DMS53 (cell line): ENCODE measurements around the gene KCND2.

ENCODE experiments used
- DNase-seq: peaks from one replicate; lab custom pipeline; 2025; lab: John Stamatoyannopoulos, UW

The KCND2 gene

DNA sequence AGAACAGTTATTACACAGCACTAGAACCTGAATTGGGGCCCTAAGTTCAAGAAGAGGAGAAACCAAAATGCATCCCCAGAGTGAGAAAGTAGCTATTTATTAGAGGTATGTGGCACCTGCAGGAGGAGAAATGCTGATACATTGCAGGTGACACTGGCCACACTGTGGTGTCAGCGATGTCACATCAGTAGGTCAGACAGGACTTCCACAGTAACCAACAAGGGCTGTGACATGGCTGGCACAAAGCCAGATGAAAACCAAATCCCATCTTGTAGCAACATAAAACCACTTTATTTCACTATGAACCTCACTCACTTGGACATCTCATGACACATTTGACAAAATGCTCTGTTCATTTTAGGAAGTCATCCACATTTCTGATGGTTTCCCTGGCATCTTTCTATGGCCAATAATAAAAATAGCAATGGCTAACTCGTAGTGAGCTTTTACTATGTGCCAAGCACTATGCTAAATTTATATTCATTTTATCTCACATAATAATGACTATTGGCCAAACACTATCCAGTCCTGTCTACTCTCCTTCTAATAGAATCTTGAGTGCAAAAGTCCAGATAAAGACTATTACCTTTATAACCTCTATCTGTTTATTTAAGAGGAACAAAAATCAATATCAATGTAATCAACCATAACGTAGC is 430.7 kb downstream of the KCND2 start:
- peak; percentile 10 for DNase-seq

DNA sequence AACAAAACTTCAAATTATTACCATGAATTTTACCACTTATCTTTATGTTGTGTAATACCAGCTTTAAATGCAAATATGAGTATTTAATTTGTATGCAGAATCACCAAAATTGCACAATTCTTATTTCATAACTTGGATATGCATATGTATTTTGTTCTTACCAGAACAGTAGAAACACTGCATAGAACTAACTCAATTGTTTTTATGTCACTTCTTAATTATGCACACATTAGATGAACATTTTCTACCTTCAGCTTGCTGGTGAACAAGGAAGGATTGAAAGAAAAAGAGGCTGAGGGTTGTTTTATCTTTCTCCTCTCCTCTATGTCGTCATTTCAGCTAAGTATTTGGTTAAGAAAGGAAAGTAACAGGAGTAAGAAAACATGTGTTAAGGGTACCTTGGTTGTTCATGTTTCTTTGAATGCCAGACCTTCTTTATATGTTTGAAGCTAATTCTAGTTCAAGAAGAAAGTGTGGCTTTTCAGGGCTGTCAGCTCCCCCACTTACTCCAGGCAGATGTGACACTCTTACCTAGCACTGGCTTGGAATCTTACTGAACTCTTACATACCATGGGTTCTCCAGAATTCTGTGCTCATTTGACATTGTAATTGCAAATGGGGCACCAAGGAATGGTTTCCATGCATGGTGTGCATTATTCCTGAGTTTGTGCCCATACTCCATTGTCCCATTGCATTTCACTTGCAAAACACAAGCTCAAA is 436.4 kb downstream of the KCND2 start:
- no peak for DNase-seq

DNA sequence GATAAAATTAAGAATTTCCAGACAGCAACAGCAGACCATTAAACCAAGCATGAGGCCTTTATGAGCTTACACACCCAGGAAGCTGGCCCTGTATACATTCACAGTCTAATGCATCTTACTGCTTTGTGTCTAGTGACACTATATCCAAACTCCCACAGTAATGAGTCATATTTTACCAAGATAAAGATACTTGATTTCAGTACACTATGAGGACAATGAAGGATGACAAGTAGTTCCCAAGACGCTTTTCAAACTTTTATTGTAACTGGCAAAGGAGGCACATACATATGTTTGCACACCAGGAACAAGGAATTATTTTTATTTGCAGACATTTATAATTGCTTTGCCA is 437.0 kb downstream of the KCND2 start:
- no peak for DNase-seq

DNA sequence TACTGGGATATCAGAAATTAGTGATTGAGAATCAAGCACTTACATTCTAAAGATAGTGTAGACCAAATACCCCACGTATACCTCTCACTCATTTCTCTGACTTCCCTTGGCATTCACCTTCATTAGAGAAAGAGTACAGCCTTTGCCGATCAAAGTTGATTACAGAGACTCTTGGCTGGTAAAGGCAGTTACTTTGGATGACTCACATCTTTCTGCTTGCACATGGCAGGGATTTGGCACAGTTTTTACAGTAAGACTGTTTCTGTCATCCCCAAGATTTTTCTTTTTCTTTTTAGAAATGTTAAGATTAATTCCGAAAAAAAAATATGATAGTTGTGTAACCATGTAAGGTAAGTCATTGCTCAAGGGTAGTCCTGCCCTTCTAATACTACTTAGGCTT is 442.0 kb downstream of the KCND2 start:
- DNase-seq, result no peak

DNA sequence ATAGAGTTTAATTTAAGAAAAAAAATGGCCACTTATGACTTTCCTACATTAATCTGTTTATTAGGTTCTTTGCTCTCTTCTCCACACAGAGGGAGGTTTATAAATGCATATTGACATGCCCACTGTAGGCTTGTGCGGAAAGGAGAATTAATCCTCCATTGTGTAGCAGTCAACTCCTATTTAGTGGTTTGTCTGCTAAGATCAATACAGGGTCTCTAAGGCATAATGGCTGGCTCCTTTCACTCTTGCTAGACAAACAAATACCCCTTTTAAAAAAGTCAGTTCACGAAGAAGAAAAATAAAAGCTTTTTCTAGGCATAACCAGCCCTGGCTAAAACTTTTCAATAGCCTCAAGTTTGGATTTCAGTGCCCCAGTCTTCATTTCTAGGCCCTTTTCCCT is 443.3 kb downstream of the KCND2 start:
- DNase-seq, result no peak

DNA sequence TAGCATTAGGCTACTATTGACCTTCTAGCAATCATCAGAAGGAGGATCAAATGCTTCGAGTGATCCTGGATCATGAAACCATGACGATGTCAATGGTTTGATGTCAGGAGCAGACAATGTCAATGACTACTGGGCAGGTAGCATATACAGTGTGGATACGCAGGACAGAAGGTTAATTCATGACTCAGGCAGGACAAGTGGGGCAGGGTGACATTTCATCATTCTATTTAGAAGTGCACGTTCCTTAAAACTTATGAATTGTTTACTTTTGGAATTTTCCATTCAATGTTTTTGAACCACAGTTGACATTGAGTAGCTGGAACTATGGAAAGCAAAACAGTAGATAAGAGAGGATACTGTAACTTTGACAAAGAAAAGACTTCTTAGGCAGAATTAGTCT is 444.2 kb downstream of the KCND2 start:
- peak; percentile 55 for DNase-seq

DNA sequence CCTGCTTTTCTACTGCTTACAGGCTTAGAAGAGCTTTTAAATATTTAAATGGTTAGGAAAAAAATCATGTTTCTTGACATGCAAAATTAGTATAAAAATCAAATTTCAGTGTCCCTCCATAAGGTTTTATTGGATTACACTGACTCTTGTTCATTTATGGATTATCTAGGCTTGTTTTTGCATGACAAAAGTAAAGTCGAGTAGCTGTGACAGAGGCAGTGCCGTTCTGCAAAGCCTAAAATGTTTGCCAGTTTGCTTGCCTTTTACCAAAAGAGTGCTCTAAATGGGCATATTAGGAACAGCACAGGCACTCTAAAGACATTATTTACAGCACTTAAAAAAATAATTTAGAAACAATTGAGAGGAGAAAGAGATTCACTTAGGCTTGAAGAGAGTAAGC is 445.4 kb downstream of the KCND2 start:
- no peak for DNase-seq

DNA sequence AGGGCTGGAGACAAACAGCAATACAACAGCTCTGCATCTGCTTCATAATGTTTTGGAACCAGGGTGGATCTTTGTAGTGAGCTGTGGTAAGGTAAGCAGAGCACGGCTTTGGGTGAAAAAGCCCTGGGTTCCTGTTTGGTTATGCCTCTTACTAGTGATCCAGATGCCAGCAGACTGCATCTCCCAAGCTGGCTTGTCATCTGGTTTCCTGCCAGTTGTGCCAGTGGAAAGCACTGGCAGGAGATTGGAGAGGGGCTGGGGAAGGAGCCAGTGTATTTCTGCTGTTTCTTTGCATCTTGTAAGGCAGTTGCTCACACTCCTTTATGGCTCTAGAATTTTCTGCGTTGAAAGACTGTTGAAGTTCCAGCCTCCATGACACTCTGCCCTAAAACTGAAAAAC is 447.3 kb downstream of the KCND2 start:
- no peak for DNase-seq

DNA sequence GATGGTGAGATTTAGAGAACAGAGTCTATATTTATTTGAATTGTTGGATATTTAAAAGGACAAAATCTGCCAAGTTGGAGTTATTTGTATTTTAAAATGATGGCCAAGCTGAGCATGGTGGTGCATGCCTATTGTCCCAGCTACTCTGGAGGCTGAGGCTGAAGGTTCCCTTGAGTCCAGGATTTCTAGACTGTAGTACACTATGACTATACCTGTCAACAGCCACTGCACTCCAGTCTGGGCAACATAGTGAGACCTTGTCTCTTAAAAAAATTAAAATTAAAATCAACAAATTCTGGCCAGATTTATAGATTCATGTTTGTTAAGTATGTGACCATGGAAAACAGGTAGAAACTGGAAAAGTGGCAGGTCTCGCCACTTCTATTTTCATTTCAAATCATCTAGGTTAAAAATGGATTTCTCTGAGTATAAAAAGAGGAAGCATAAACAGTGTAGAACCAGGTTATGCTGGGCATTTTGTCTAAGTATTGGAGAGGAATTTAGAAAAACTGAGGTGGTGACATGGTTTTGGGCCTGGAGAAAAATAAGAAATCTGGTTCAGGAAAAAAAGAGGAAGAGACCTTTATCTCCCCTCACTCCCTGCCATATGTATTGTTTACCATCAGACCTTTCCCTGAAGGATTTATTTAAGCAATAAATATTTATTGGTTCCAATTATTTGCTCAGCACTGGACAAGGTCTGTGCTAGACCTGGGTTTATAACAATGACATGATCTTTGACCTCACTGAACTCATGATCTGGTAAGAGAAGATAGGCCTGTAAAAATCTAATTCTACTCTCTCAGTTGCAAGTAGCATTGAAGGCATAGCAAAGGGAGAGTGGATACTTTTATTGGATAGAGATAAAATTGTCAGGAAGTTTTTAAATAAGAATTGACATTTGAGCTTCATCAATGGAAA is 450.8 kb downstream of the KCND2 start:
- no peak for DNase-seq

DNA sequence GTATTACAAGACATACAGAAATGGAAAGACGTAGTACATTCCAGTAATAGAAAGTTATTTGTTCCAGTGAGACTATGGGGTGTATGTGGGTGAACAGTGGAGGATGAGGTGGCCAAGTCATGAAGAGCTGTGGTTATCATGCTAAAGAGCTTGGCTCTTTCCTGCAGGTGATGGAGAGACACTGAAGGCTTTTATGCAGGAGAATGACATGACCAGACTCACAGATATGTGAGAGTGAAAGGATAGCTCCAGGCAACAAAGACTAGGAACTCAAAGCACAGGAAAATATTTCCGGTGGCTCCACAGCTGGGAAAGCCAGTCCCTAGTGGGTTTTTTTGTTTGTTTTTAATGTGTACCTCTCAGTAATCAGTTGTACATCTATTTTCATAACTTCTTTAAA is 451.5 kb downstream of the KCND2 start:
- DNase-seq, result no peak

DNA sequence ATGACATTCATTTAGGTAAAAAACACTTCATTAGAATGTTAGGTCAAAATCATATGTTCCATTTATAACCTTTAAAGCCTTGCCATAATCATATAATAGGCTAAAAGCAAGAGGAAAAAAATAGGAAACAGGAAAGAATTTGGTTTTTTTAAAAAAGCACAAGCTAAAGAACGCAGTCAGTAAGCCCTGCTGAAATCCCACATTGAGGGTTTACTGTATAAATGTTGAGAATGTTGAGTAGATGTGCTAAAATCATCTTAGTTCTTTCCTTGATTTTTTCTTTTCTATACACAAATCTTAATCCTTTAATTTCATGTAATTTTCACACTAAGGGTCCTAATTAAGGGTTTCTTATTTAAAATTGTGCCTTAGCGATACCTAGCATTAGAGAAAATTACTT is 452.0 kb downstream of the KCND2 start:
- no peak for DNase-seq

DNA sequence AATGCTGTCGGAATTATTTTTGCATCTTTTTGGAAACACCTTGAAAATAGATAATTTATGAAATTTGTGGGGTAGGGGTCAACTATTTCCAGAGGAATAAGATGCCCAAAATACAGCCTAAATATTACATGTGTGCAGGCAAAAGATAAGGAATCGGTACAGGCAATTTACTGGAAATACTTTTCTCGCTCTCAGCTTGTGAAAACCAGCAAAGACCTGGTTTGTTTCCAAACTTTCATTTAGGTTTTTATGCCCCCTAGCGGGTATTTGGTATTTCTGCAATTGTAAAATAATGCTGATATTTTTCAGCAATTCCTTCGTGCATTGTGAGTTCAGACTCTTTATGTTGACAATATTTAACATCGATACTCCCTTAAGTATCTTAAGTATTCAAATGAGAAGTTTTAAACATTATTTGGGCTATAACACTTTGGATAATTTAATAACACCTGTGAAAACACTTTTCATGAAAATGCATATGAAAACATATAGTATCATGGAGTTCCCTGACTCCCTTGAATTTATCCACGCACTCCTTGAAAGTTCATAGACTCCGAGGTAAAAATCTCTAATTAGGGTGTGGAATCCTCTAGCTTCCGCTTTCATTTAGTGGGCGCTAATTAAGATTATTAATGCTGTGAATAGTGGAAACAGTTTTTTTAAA is 452.5 kb downstream of the KCND2 start:
- peak; percentile 86 for DNase-seq

DNA sequence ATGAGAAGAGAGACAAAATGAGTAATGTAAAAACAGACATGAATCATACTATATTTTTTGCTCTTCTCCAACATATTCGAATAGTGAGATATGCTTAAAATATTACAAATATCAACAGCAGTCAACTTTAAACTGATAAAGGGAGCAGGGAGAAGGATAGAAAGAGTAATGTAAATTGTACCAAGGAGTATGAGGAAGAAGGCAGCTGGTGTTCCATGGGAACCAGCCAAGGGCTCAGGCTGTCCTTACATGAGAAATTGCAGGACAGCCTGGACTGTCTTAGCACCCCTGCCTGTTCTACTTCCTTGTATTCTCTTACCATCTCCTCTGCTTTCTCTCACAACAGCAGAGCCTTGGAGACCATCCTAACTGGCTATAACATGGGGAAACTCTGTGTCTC is 456.3 kb downstream of the KCND2 start:
- peak; percentile 13 for DNase-seq

DNA sequence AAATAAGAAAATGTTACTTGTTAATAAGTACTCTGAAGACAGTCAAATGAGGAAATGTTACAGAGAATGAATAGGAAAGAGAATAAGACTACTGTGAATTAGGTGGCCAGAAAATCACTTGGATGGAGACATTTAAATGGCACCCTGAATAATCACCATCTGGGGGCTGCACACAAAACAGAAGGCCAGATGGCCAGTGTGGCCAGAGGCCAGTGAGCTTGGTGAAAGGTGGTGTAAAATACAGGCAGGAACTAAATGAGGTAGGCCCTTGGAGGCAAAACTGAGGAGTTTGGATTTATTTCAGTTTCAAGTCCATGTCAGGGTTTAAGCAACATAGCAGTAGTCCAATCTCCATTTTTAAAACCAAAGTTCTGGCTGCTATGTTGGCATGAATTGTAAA is 458.3 kb downstream of the KCND2 start:
- no peak for DNase-seq

DNA sequence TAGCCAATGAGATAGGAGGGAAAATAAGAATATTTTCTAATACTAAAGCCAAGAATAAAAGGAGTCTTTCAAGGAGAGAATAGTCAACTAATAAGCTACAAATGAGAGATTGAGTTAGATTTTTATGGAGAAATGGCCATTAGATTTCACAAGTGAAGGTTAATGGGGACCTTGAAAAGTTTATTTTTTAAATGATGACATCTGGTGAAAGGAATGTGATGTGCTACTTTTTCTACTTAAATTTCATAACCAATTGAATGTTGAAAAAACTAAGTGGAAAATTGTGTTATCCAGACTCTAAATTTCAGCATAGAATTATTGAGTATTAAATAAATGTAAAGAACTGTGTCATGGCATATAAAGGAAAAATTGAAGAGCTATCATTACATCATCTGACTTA is 459.3 kb downstream of the KCND2 start:
- DNase-seq, result no peak

DNA sequence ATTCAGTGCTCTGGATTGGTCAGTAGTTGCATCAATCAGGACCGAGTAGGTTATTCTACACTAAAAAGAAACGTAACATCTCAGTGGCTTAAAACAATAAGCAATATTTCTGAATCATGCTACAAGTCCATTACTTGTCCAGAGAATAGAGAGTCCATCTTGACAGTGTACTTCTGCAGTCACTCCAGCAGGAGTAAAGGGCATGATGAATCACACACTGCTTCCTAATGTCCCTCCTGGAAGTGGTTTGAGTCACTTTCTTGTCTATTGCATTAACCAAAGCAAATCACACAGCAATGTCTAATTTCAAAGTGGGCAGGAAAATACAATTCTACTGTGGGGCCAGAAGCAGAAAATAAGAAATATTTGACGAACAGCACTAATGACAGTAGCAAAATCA is 460.2 kb downstream of the KCND2 start:
- peak; percentile 54 for DNase-seq

DNA sequence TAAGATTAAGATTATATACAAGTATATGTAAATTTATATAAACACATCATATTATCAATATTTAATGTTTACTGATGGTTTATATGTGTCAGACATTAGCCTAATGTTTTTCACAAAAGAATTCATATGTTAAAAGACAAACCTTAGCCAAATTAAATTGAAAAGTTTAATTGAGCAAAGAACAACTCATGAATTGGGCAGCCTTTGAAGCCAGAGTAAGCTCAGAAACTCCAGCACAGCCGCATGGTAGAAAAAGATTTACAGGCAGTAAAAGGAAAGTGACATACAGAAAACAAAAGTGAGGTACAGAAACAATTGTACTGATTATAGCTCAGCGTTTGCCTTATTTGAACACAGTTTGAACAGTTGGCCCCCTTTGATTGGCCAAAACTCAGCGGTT is 460.9 kb downstream of the KCND2 start:
- DNase-seq, result no peak

DNA sequence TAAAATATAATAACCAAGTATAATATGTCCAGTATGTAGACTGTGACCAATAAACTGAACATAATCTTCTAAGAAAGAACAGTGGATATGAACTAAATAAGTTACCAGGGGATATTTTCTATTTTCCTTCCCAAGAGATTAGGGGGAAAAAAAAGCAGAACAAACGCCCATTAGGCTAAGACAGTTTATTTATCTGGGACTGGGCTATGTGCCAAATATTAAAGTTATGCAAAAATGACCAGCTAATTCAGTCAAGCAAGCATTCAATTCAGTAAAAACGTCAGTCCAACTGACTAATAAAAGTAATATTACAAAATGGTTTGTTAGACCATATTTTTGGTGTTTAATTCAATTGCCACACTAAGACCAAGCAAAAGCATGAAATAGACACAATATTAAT is 462.8 kb downstream of the KCND2 start:
- no peak for DNase-seq

DNA sequence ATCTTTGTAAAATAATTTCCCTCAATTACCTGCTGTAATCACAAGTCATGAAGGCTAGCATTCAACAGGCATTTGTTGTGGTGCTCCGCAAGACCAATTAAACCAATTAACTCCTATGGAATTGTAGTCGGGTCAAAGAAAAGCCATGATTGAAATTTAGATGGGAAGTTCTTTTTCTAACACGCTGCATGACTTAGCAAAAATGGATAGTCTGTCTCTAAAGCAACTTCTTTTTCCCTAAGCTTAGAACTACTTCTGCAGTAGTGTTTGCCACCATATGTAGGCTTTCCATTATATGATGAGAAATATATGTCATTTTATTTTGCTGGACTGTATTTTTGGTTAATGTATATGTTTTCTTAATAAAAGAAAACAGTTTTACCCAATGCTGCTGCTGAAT is 465.8 kb downstream of the KCND2 start:
- peak; percentile 31 for DNase-seq

DNA sequence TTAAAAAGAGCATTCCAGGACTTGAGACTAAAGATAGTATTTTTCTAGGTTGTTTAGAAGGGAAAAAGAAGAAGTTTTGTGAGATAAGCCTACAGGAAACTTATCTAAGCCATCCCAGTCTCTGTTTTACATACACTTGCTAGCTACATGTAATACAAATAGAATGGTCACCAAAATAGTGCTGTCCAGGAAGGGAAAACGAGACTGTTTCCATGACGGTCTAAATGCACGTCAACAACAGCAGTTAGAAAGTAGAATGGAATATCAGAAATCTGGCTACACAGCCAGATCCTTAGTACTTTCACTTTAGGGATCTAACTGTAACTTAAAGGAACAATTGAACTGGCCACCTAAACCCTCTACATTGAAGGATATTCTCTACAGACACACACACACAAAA is 467.4 kb downstream of the KCND2 start:
- DNase-seq, result peak; percentile 94

DNA sequence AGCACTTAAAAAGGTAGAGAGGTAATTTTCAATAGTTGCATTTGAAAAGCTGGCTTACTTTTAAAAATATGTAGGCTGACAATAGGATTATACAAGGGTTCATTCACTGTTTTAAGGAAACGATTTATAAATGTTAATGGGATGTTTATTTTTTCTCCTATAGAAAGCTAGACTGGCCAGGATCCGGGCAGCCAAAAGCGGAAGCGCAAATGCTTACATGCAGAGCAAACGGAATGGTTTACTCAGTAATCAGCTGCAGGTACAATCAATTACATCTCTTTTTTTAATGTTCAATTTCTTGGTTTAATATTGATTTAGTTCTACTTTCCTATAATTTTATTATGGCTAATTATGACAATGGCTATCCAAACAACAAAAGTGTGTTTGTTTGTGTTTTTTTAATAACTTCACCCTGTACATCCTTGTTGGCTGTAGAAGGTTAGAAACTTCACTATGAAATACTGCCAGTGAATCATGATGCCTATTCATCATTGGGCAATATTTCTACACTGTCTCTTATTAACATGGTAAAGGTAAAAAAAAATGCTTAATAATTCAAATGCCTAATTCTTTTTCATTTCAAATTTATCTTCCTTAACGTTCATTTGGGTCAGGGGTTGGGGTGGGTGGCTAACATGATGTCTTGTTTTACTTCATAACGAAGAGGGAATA is 468.5 kb downstream of the KCND2 start:
- DNase-seq, result peak; percentile 90

DNA sequence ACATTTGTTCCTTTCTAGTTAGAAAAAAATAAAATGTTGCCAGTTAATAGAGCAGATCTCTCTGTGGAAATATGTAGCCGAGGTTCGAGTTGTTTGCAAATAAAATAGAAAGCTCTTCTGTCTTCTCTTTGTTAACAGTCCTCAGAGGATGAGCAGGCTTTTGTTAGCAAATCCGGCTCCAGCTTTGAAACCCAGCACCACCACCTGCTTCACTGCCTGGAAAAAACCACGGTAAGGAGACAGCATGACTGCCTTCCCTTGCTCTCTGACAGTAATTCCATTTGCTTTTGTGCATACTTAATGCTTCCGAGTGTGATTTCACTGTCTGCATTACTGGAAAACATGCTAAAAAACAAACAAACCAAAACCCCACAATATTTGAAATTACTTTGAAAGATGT is 469.4 kb downstream of the KCND2 start:
- peak; percentile 98 for DNase-seq
